ENCODE data around the gene USP25. TPM values are rescaled to one million over a fixed set of nuclear protein-coding genes. Genes with fewer than 3 reads are reported as not detected.

Gene USP25
- total and polyA plus RNA-seq, 2 donors (not counting 1 experiment from before 2014, with no cell fraction given) = 14.2 to 55.5 TPM

GRCh38 chr21:15840406-15840805 is 110.6 kb downstream of the USP25 start:
- H3K4me1 Mint-ChIP-seq = no peaks in the 10 kb centered on the region
- Histone ChIP-seq H3K4me2 (replicated peaks; ENCODE audit: low read depth, low read length, poor library complexity, severe bottlenecking) (no peak overlapping the region), H3K79me2 (ENCODE audit: control insufficient read depth, insufficient read depth, low read length) (no peaks in the 10 kb centered on the region), H3K4me3 (ENCODE audit: control extremely low read depth in 1 of 5, extremely low read depth in 1 of 5, insufficient read depth in 1 of 5, low read depth in 2 of 5, low read length in 4 of 5) (no peak overlapping the region), H3K36me3 (replicated peaks in 1 of 2; ENCODE audit: control extremely low read depth in 1 of 2, control insufficient read depth in 1 of 2, extremely low read depth in 1 of 2, insufficient read depth in 2 of 2, low read length in 1 of 2) (peaks cover 1 to 33% of the 10 kb centered on the region in 2 experiments), H4K20me1 (ENCODE audit: control insufficient read depth, insufficient read depth, low read length, poor library complexity, severe bottlenecking) (no peaks in the 10 kb centered on the region), H3K27me3 (replicated peaks in 1 of 4; ENCODE audit: control extremely low read depth in 1 of 4, control insufficient read depth in 3 of 4, insufficient read depth in 4 of 4, low read length in 3 of 4) (no peaks in the 10 kb centered on the region), H3K9ac (ENCODE audit: low read length) (no peak overlapping the region), H3K9me3 (ENCODE audit: control extremely low read depth in 1 of 3, control insufficient read depth in 2 of 3, insufficient read depth in 1 of 3, low read length in 2 of 3) (no peaks in the 10 kb centered on the region), H3K4me1 (ENCODE audit: control insufficient read depth in 2 of 2, insufficient read depth in 2 of 2, low read length in 2 of 2) (no peaks in the 10 kb centered on the region), H2AFZ (ENCODE audit: insufficient read depth, low read depth, low read length, poor library complexity, severe bottlenecking) (no peak overlapping the region), H3K27ac (ENCODE audit: low read length in 2 of 2) (no peak overlapping the region)
- no peak overlapping the region for H3K4me3 Mint-ChIP-seq
- intact Hi-C loops (cut with micrococcal nuclease) = no loop called here
- ChIA-PET CTCF (no interaction called here), POLR2A (no interaction called here)
- H3K27ac Mint-ChIP-seq = no peak overlapping the region
- TF ChIP-seq CTCF (IDR thresholded peaks at IDR 0.05) = no peak
- no peaks in the 10 kb centered on the region for H3K9me3 Mint-ChIP-seq (ENCODE audit: insufficient read depth)
- no peaks in the 10 kb centered on the region for H3K27me3 Mint-ChIP-seq
- WGBS (ENCODE audit: insufficient coverage) = no CpG with 5 or more reads among the region's 3 CpGs
- ATAC-seq (ENCODE audit: low read depth) (no peak), DNase-seq (no peak)

- Mint-ChIP-seq H3K4me1 (no peaks in the 10 kb centered on the region), H3K4me3 (no peak overlapping the region), H3K27ac (no peak overlapping the region), H3K27me3 (no peaks in the 10 kb centered on the region), H3K9me3 (ENCODE audit: insufficient read depth) (no peaks in the 10 kb centered on the region)
- Histone ChIP-seq H3K4me2 (replicated peaks; ENCODE audit: low read depth, low read length, poor library complexity, severe bottlenecking) (no peak overlapping the region), H3K36me3 (replicated peaks in 1 of 2; ENCODE audit: control extremely low read depth in 1 of 2, control insufficient read depth in 1 of 2, extremely low read depth in 1 of 2, insufficient read depth in 2 of 2, low read length in 1 of 2) (peaks cover 1 to 36% of the 10 kb centered on the region in 2 experiments), H3K4me1 (ENCODE audit: control insufficient read depth in 2 of 2, insufficient read depth in 2 of 2, low read length in 2 of 2) (no peaks in the 10 kb centered on the region), H3K27ac (ENCODE audit: low read length in 2 of 2) (no peak overlapping the region), H3K4me3 (ENCODE audit: control extremely low read depth in 1 of 5, extremely low read depth in 1 of 5, insufficient read depth in 1 of 5, low read depth in 2 of 5, low read length in 4 of 5) (no peak overlapping the region), H4K20me1 (ENCODE audit: control insufficient read depth, insufficient read depth, low read length, poor library complexity, severe bottlenecking) (no peaks in the 10 kb centered on the region), H3K79me2 (ENCODE audit: control insufficient read depth, insufficient read depth, low read length) (no peaks in the 10 kb centered on the region), H3K27me3 (replicated peaks in 1 of 4; ENCODE audit: control extremely low read depth in 1 of 4, control insufficient read depth in 3 of 4, insufficient read depth in 4 of 4, low read length in 3 of 4) (no peaks in the 10 kb centered on the region), H2AFZ (ENCODE audit: insufficient read depth, low read depth, low read length, poor library complexity, severe bottlenecking) (no peak overlapping the region), H3K9ac (ENCODE audit: low read length) (no peak overlapping the region), H3K9me3 (ENCODE audit: control extremely low read depth in 1 of 3, control insufficient read depth in 2 of 3, insufficient read depth in 1 of 3, low read length in 2 of 3) (no peaks in the 10 kb centered on the region)
- CTCF ChIA-PET = no interaction called here
- TF ChIP-seq CTCF (IDR thresholded peaks at IDR 0.05) (no peak), EZH2 (IDR thresholded peaks at IDR 0.05; ENCODE audit: borderline replicate concordance, insufficient read depth, low read depth, low read length, poor library complexity, severe bottlenecking) (no peak)
- ATAC-seq (ENCODE audit: low read depth) = no peak
- 100% methylated on average over 1 of the region's 3 CpGs for WGBS (ENCODE audit: insufficient coverage)
- intact Hi-C loops (cut with micrococcal nuclease) = no loop called here
- DNase-seq = no peak
- POLR2A ChIA-PET = no interaction called here
Observed at GRCh38 chr21:15841856-15842564, 112.2 kb downstream of the USP25 start.

Measured in B cell (primary cell).